Heart left ventricle (tissue), 13 donors: Measurements from ENCODE around the gene GLRA1.

Experiments used
- CTCF ChIP-seq, 12 donors: fragments of 200-600 bp; sonication (generic) in 4 of 12; IDR thresholded peaks; one replicate each; pipeline versions ENCODE4 v1.5.0 to v1.8.0; 2018 to 2022; ENCODE audit warnings: antibody characterized with exemption in 12 of 12, mild to moderate bottlenecking in 5 of 12
- POLR2A ChIP-seq, 2 donors: fragments of 450-650 bp; IDR thresholded peaks; one replicate each; pipeline ENCODE4 v1.6.1; 2017; ENCODE audit warnings: antibody characterized with exemption in 2 of 2, mild to moderate bottlenecking in 2 of 2, moderate library complexity in 2 of 2
- donor health status: ischemic (EF 13 %, LVEDD 7.1; RV severe dilation, severe dysfunction).
- donor health status: DM: no; HTN: yes; CAD: no.
- donor health status: DM: no; HTN: no; CAD: no.
- donor health status: ischemic (EF 25% LVEDD 6.9; RV normal size, moderate dysfunction).
- donor health status: ischemic (EF 25% LVEDD 5.7; RV mildly dilated, moderate dysfunction).
- donor health status: ischemic (EF 35%, LVEDD 5.7; RV mildly dilated, moderate dysfunction).
- donor health status: nonischemic (EF 11% LVEDD 7.7; RV severe dilation, severe dysfunction).
- donor health status: DM: yes; HTN: yes; CAD: no.
- donor health status: PGD.
- donor health status: ischemic (EF 29% LVEDD 5.4; RV normal size, mild dysfunction).
- donor health status: nonischemic (EF 23%, LVEDD 6.1; RV moderate dilation, normal function).

GRCh38 chr5:151864061-151864748, 60.4 kb downstream of the GLRA1 start:
- TF ChIP-seq CTCF (IDR thresholded peaks at IDR 0.05) = no peak
- TF ChIP-seq POLR2A (IDR thresholded peaks at IDR 0.05) = no peak
